ENCODE data around the gene PDZRN4. TPM values are rescaled to one million over a fixed set of nuclear protein-coding genes. Genes with fewer than 3 reads are reported as not detected.
"Not testable (repeated sequence)": the region's sequence is repeated elsewhere in the genome, so short reads cannot be mapped to it uniquely, and the experiment has no call there.

PDZRN4 gene
- total and polyA plus RNA-seq, 4 experiments from 2014 or later, result not detected

DNA sequence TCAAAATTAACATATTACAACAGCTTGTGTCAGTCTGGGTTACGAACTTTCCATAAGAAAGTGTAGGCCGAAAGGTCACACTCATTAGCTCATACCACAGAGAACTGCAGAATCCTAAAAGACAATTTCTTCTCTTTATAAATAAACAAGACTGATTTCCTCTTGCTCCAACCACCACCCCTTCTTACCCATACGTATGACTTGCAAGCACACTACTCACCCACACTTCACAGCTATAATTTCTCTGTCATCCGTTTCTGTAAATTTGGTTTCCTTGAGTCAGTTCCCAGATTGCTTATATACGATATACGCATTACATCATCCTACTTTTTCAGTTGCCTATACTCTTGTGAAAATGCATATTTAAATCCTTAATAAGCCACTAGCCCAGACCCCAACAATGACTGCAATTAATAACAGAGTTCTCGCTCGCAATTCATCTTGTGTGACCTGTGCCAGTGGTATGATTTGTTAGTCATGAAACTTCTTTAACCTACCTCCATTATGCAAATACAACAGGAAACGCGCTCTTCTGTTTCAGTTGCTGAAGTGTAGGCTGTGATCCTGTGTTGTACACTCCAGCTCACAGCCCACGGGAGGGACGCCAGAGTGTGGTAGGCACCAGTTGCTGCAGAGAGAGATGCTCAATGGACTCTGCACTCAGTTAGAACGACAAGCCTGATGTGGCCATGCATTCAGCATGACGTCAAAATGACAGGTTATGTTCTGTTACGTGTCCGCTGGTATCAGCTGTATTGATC lies 417.6 kb downstream of the PDZRN4 start:
- Histone ChIP-seq H3K9me3 (ENCODE audit: control insufficient read depth in 1 of 2, low read length in 2 of 2) (no peaks in the 10 kb centered on the region), H3K4me3 (ENCODE audit: low read length in 2 of 2) (no peak overlapping the region), H3K27ac (ENCODE audit: low read depth, low read length) (no peak overlapping the region), H3K4me1 (ENCODE audit: insufficient read depth, low read length) (no peaks in the 10 kb centered on the region), H3K27me3 (ENCODE audit: insufficient read depth, low read length) (no peaks in the 10 kb centered on the region), H3K36me3 (ENCODE audit: insufficient read depth, low read length) (no peaks in the 10 kb centered on the region)
- POLR2A ChIA-PET (ENCODE audit: partially characterized antibody), result no interaction called here
- Mint-ChIP-seq H3K9me3 (peaks cover 0 to 2% (median 0%) of the 10 kb centered on the region in 8 donors), H3K4me3 (no peak overlapping the region), H3K27me3 (peaks cover 0 to 2% of the 10 kb centered on the region in 2 donors), H3K27ac (no peak overlapping the region), H3K4me1 (no peaks in the 10 kb centered on the region), H3K36me3 (no peaks in the 10 kb centered on the region)
- DNase-seq, result no peak
- intact Hi-C loops (cut with micrococcal nuclease), result no loop called here
- CTCF ChIA-PET (ENCODE audit: partially characterized antibody), result no interaction called here

DNA sequence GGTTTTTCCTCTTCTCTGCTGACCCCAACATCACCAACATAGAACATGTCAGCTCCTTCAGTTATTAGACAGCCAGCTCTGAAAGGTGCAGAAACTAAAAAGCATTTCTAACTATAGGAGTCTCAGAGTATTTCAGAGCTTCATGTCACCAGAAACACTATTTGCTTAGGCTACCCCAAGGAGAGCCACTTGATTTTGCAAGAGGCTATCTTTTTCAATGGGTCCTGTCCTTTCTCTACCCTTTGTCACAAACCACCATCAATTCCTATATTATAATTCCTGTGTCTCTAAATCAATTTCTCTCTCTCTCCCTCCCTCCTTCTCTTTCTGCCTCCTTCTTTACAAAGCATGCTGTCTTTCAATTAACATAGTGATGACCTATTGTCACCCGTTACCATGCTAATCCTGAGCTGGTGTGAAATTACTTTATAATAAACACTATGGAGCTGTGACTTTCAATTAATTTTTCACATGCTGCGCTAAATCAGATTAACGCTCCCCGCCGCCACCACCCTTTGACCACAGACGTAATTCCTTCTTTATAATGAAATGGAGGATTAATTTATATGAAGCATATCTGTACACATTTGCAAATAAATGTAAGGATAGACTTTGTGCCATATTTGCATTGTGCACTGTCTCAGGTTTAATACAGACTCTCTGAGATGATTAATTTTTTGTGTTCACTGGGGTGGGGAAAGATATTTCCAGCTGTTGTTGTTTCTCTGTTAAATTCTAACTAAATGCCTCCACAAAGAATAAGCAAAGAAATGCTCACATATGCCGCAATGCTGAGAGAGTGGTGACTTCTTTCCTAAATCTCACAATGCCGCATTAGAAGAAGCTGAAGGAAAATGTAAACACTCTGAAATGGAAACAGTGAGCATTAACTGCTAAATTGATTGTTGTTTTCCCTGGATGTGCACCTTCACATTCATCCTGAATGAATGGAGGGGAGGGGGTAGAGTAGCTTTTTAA lies 418.6 kb downstream of the PDZRN4 start:
- Mint-ChIP-seq H3K4me1 (no peaks in the 10 kb centered on the region), H3K4me3 (no peak overlapping the region), H3K36me3 (no peaks in the 10 kb centered on the region), H3K9me3 (no peaks in the 10 kb centered on the region), H3K27ac (no peak overlapping the region), H3K27me3 (peaks cover 0 to under 1% of the 10 kb centered on the region in 2 donors)
- POLR2A ChIA-PET (ENCODE audit: partially characterized antibody), result no interaction called here
- Histone ChIP-seq H3K27me3 (ENCODE audit: insufficient read depth, low read length) (no peaks in the 10 kb centered on the region), H3K4me1 (ENCODE audit: insufficient read depth, low read length) (no peaks in the 10 kb centered on the region), H3K9me3 (ENCODE audit: control insufficient read depth in 1 of 2, low read length in 2 of 2) (no peaks in the 10 kb centered on the region), H3K36me3 (ENCODE audit: insufficient read depth, low read length) (no peaks in the 10 kb centered on the region), H3K4me3 (ENCODE audit: low read length in 2 of 2) (no peak overlapping the region), H3K27ac (ENCODE audit: low read depth, low read length) (no peak overlapping the region)
- DNase-seq, result no peak
- intact Hi-C loops (cut with micrococcal nuclease), result no loop called here
- CTCF ChIA-PET (ENCODE audit: partially characterized antibody), result no interaction called here

DNA sequence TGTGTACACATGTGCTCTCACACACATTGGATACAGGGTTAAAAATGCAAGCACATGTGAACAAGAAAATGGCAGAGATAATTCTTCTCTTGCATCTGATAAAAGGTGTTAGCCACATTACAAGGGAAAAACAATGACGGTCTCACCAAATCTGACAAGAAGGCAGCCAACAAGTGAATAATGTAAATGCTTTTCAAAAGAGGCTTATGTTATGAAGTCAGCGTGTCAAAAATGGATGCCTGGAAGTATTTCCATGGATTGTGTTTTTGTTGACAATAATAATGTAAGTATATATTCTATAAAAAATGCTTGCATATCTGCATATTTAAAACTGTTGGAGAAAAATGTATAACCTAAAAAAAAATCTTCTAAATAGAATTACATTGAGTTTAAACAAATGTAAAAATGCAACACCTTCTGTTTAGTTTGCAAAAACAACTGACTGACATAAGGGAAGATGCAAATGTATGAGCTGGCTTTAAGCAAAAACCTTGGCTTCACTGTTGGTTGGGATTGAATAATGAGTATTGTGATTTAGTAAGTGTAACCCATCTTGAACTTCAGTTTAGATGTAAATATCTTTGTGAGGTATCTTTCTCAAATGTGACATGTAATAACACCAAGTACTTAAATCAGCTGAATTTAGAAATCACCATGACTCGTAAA lies 424.9 kb downstream of the PDZRN4 start:
- H3K27me3 ChIP-seq (ENCODE audit: insufficient read depth, low read length), result no peaks in the 10 kb centered on the region
- H3K36me3 ChIP-seq (ENCODE audit: insufficient read depth, low read length), result no peaks in the 10 kb centered on the region
- Mint-ChIP-seq H3K4me1 (no peaks in the 10 kb centered on the region), H3K36me3 (no peaks in the 10 kb centered on the region), H3K27me3 (no peaks in the 10 kb centered on the region), H3K27ac (no peak overlapping the region), H3K9me3 (peaks cover 0 to 5% (median 1%) of the 10 kb centered on the region in 8 donors), H3K4me3 (no peak overlapping the region)
- intact Hi-C loops (cut with micrococcal nuclease), result no loop called here
- H3K27ac ChIP-seq (ENCODE audit: low read depth, low read length), result no peak overlapping the region
- H3K9me3 ChIP-seq (ENCODE audit: control insufficient read depth in 1 of 2, low read length in 2 of 2), result no peaks in the 10 kb centered on the region
- DNase-seq, result no peak
- ChIA-PET CTCF (ENCODE audit: partially characterized antibody) (no interaction called here), POLR2A (ENCODE audit: partially characterized antibody) (no interaction called here)
- H3K4me3 ChIP-seq (ENCODE audit: low read length in 2 of 2), result no peak overlapping the region
- H3K4me1 ChIP-seq (ENCODE audit: insufficient read depth, low read length), result no peaks in the 10 kb centered on the region

DNA sequence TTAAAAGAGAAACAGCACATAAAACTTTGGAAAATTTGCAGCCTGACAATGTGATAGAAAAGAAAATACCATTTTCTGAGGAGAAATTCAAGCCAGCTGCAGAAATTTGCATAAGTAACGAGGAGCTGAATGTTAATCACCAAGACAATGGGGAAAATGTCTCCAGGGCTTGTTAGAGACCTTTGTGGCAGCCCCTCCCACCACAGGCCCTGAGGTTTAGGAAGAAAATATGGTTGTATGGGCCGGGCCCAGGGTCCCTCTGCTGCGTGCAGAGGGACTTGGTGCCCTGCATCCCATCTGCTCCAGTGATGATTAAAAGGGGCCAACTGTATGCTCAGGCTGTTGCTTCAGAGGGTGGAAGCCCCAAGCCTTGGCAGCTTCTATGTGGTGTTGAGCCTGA lies 427.1 kb downstream of the PDZRN4 start:
- CTCF ChIA-PET (ENCODE audit: partially characterized antibody); H3K27ac Mint-ChIP-seq; H3K27ac ChIP-seq (ENCODE audit: low read depth, low read length); POLR2A ChIA-PET (ENCODE audit: partially characterized antibody); H3K36me3 Mint-ChIP-seq; H3K9me3 ChIP-seq (ENCODE audit: control insufficient read depth in 1 of 2, low read length in 2 of 2); DNase-seq; intact Hi-C loops (cut with micrococcal nuclease); H3K27me3 Mint-ChIP-seq; H3K4me3 Mint-ChIP-seq; H3K4me1 ChIP-seq (ENCODE audit: insufficient read depth, low read length); H3K4me1 Mint-ChIP-seq; H3K4me3 ChIP-seq (ENCODE audit: low read length in 2 of 2); H3K36me3 ChIP-seq (ENCODE audit: insufficient read depth, low read length); H3K9me3 Mint-ChIP-seq; H3K27me3 ChIP-seq (ENCODE audit: insufficient read depth, low read length): not testable (repeated sequence)

DNA sequence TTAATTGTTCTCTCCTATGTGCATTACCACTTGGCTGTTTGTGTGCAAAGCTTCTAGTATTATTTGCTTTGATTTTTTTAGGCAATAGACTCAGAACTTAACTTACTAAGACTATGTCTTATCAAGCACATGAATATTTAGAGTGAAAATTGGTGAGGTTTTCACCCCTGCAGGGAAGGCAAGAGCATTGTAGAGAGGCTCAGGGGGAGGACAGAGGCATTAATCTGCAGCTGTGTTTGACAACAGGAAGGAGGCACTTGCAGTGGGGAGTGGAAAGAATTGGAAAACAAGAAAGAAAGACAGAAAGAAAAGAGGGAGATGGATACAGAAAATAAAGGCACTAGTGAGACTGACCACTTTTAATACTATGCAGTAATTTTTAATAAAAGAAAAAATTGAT lies 431.6 kb downstream of the PDZRN4 start:
- ChIA-PET POLR2A (ENCODE audit: partially characterized antibody) (no interaction called here), CTCF (ENCODE audit: partially characterized antibody) (no interaction called here)
- Mint-ChIP-seq H3K4me1 (no peaks in the 10 kb centered on the region), H3K4me3 (no peak overlapping the region), H3K9me3 (peaks cover 0 to 6% (median 2%) of the 10 kb centered on the region in 8 donors), H3K27me3 (peaks cover 0 to 7% of the 10 kb centered on the region in 2 donors), H3K36me3 (no peaks in the 10 kb centered on the region), H3K27ac (no peak overlapping the region)
- no peak for DNase-seq
- H3K4me3 ChIP-seq (ENCODE audit: low read length in 2 of 2), result no peak overlapping the region
- no peaks in the 10 kb centered on the region for H3K36me3 ChIP-seq (ENCODE audit: insufficient read depth, low read length)
- H3K27ac ChIP-seq (ENCODE audit: low read depth, low read length), result no peak overlapping the region
- intact Hi-C loops (cut with micrococcal nuclease), result no loop called here
- no peaks in the 10 kb centered on the region for H3K27me3 ChIP-seq (ENCODE audit: insufficient read depth, low read length)
- H3K4me1 ChIP-seq (ENCODE audit: insufficient read depth, low read length), result no peaks in the 10 kb centered on the region
- no peaks in the 10 kb centered on the region for H3K9me3 ChIP-seq (ENCODE audit: control insufficient read depth in 1 of 2, low read length in 2 of 2)

DNA sequence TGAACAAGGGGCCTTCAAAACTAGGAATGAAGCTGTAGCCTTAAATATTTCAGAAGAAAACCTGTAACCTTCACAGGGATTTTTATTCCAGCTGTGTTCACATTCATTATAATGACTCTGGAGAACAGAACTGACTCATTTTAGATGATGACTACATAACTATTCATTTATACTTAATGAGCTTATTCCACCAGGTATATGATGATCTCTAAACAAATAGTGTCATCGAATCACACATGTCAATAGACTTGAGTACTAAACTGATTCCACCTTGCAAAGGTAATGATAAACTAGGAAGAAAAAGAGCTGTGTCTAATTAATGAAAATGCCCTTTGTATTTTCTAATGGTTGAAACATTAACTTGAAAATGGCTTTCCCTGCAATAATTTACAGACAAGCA lies 433.2 kb downstream of the PDZRN4 start:
- no peak for DNase-seq
- H3K4me1 ChIP-seq (ENCODE audit: insufficient read depth, low read length), result no peaks in the 10 kb centered on the region
- H3K36me3 ChIP-seq (ENCODE audit: insufficient read depth, low read length), result no peaks in the 10 kb centered on the region
- Mint-ChIP-seq H3K4me3 (no peak overlapping the region), H3K27me3 (peaks cover 0 to 7% of the 10 kb centered on the region in 2 donors), H3K36me3 (no peaks in the 10 kb centered on the region), H3K4me1 (no peaks in the 10 kb centered on the region), H3K9me3 (peaks cover 0 to 6% (median 2%) of the 10 kb centered on the region in 8 donors), H3K27ac (no peak overlapping the region)
- no peaks in the 10 kb centered on the region for H3K27me3 ChIP-seq (ENCODE audit: insufficient read depth, low read length)
- intact Hi-C loops (cut with micrococcal nuclease), result no loop called here
- ChIA-PET CTCF (ENCODE audit: partially characterized antibody) (interaction anchor here (0.6 kb wide), 1 partner anchor 355 kb away, joined by 3 read pairs; no protein-coding TSS in a partner anchor), POLR2A (ENCODE audit: partially characterized antibody) (no interaction called here)
- H3K27ac ChIP-seq (ENCODE audit: low read depth, low read length), result no peak overlapping the region
- no peak overlapping the region for H3K4me3 ChIP-seq (ENCODE audit: low read length in 2 of 2)
- no peaks in the 10 kb centered on the region for H3K9me3 ChIP-seq (ENCODE audit: control insufficient read depth in 1 of 2, low read length in 2 of 2)

All from CD4-positive, alpha-beta memory T cell (primary cell).